Activated T-helper 17 cell treated with anti-CD3 and anti-CD28 coated beads, Interleukin-2, amount 50 U/mL, for 72 hours (primary cell): Measurements from ENCODE around the gene NUTM2B. TPM values are rescaled to one million over a fixed set of nuclear protein-coding genes. Genes with fewer than 3 reads are reported as not detected.
A peak's percentile ranks its signal among the peaks of the same experiment; 100 is the strongest.
"Not testable (repeated sequence)": the region's sequence is repeated elsewhere in the genome, so short reads cannot be mapped to it uniquely, and the experiment has no call there.

Source experiments
- ATAC-seq: fragments of 150-1000 bp; cut with Tn5 transposase; replicated peaks from 2 replicates; pipeline ENCODE4 v1.10.0; 2021; ENCODE audit warnings: mild to moderate bottlenecking, moderate library complexity
- H3K27ac Mint-ChIP-seq: one replicate; pipeline ENCODE4 v1.8.0; 2022; ENCODE audit warnings: mixed read lengths
- H3K27me3 Mint-ChIP-seq: one replicate; pipeline ENCODE4 v1.8.0; 2022; ENCODE audit warnings: mixed read lengths
- H3K36me3 Mint-ChIP-seq: one replicate; pipeline ENCODE4 v1.8.0; 2022; ENCODE audit warnings: low read depth, mild to moderate bottlenecking, mixed read lengths
- H3K4me1 Mint-ChIP-seq: one replicate; pipeline ENCODE4 v1.8.0; 2022; ENCODE audit warnings: mixed read lengths
- H3K4me3 Mint-ChIP-seq: one replicate; pipeline ENCODE4 v1.8.0; 2022; ENCODE audit warnings: mild to moderate bottlenecking, mixed read lengths
- H3K9me3 Mint-ChIP-seq: one replicate; pipeline ENCODE4 v1.8.0; 2022; ENCODE audit warnings: mixed read lengths
- total RNA-seq, 2 donors: library from RNA; stranded (reverse); gene quantifications; one replicate each; pipeline ENCODE4 v1.2.3, GENCODE V29; 2022

NUTM2B gene
- total RNA-seq, 2 donors from 2014 or later = 0.26 to 0.45 TPM

DNA sequence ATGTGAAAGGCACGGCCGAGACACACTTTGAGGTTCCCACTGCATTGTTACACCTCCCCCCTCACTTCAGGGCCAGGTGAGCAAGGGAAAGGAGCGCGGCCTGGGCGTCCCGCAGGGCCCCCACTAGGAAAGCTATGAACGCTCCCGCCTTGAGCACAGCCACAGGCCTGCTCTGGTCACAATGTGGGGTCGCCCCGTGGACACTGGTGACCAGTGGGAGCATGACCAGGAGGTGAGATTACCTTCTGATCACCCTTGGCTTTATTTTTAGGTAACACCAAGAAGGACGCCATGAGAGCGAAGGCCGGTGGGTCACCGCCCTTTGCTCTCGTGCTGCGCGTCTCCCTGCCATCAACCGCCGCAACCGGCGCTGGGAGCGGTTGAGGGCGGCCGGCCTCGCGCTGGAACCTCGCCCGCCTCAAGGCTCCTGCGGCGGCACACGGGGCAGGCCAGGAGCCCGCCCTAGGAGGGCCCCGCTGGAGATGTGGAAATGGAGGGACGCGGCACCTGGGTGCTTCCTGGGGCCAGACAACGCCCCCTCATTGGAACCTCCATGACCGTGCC is 2.6 kb upstream of the NUTM2B start:
- not testable (repeated sequence) for H3K27me3 Mint-ChIP-seq, H3K36me3 Mint-ChIP-seq, H3K4me3 Mint-ChIP-seq, H3K4me1 Mint-ChIP-seq, ATAC-seq, H3K27ac Mint-ChIP-seq, H3K9me3 Mint-ChIP-seq

DNA sequence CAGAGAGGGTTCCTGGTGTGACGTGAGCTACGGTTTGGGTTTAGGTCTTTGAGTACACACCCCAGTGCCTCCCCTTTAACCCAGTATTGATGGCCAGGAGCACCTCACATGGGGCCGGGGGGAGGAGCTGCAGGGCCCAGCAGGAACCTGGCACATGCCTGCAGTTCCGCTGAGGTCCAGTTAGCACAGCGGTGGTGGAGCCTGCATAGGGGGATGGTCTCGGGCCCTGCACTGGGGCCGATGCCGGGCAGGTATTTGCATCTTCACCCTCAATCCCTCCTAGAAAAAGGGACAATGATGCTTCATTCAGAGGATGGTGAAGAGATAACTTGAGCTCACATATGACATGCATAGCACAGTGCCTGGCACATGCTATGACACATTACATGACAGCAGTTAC is 4.0 kb downstream of the NUTM2B start:
- H3K9me3 Mint-ChIP-seq, H3K36me3 Mint-ChIP-seq, H3K4me3 Mint-ChIP-seq, H3K4me1 Mint-ChIP-seq, H3K27me3 Mint-ChIP-seq, H3K27ac Mint-ChIP-seq, ATAC-seq: not testable (repeated sequence)

DNA sequence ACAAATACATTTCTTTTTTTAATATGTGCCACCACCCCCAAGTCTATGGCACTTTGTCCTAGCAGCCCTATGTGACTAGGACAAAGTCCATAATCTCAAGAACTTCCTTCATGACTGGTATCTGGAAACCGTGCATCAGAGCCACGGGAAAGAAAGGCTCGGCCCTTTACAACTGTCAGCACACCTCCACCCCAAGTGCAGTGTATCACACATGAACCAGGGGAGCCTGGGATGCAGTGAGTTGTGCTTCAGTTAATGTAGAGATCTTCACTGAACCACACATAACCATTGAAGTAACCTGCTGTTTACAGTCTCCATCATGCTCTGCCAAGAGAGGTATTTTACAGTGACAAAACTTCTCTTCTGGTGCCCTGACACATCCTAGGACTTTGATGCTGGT is 11.9 kb downstream of the NUTM2B start:
- H3K36me3 Mint-ChIP-seq, H3K4me1 Mint-ChIP-seq, ATAC-seq, H3K27ac Mint-ChIP-seq, H3K4me3 Mint-ChIP-seq, H3K27me3 Mint-ChIP-seq, H3K9me3 Mint-ChIP-seq: not testable (repeated sequence)

DNA sequence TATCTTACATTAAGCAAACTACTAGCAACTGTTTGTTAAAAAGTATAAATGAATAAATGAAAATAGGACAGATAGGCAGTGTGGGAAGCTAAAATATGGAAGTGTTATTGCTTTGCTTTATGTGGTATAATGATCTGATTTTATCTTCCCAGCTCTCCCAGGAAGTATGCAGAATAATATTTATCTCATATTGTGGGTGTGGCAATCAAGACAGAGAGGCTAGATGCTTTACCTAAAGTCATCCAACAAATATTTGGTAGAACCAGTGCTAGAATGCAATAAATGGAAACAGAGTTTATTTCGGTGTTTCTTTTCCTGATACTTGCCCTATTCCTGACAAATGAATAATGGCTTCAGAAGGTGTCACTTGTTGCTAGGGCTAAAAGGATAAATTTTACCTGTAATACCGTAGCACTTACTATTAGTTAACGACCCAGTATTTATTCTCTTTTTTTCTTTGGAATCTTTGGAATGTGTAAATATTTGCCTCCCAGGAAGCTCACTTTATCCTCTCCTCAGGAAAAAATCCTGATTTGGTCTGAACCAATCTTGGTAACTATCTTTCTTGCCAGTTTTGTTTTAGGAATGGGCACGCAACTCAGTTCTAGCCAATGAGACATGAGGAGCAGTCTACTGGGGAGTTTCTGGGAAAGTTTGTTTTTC is 14.0 kb downstream of the NUTM2B start:
- H3K4me1 Mint-ChIP-seq, H3K4me3 Mint-ChIP-seq, H3K36me3 Mint-ChIP-seq, H3K27me3 Mint-ChIP-seq, ATAC-seq, H3K9me3 Mint-ChIP-seq, H3K27ac Mint-ChIP-seq: not testable (repeated sequence)

DNA sequence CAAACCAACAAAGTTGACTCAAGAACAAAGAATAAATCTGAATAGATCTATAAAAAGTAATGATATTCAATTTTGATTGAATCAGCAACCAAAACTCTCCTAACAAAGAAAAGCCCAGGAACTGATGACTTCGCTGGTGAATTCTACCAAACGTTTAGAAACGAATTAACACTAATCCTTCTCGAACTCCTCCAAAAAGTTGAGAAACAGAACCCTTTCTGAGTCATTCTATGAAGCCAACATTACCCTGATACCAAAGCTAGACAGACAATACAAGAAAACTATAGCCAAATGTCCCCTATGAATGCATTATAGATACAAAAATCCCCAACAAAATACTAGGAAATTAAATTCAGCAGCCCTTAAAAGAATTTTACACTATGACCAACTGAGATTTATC is 17.0 kb downstream of the NUTM2B start:
- not testable (repeated sequence) for H3K4me1 Mint-ChIP-seq, H3K36me3 Mint-ChIP-seq, H3K27me3 Mint-ChIP-seq, H3K9me3 Mint-ChIP-seq, H3K27ac Mint-ChIP-seq, H3K4me3 Mint-ChIP-seq
- peak; percentile 61 for ATAC-seq

DNA sequence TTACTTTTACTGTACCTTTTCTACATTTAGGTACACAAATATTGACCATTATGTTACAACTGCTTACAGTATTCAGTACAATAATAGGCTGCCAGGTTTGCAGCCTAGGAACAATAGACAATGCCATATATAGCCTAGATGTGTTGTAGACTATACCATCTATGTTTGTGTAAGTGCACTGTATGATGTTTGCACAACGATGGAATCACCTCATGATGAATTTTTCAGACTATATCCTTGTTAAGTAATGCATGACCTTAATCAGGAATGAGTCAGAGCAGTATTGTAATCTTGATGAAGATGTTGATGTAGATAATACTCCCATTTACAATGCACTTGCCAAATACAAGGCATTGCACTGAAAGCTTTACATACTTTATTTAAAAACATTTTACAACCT is 23.6 kb downstream of the NUTM2B start:
- not testable (repeated sequence) for ATAC-seq, H3K4me3 Mint-ChIP-seq, H3K4me1 Mint-ChIP-seq, H3K36me3 Mint-ChIP-seq, H3K27ac Mint-ChIP-seq, H3K9me3 Mint-ChIP-seq, H3K27me3 Mint-ChIP-seq

DNA sequence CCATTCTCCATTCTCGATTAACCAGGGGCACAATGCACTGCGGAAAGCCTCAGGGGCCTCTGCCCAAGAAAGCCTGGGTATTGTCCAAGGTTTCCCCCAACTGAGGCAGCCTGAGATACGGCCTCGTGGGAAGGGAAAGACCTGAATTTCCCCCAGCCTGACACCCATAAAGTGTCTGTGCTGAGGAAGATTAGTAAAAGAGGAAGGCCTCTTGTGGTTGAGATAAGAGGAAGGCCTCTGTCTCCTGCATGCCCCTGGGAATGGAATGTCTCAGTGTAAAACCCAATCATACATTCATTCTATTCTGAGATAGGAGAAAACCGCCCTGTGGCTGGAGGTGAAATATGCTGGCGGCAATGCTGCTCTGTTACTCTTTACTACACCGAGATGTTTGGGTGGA is 41.8 kb downstream of the NUTM2B start:
- H3K27me3 Mint-ChIP-seq, H3K27ac Mint-ChIP-seq, ATAC-seq, H3K9me3 Mint-ChIP-seq, H3K4me3 Mint-ChIP-seq, H3K4me1 Mint-ChIP-seq: not testable (repeated sequence)
- H3K36me3 Mint-ChIP-seq = peaks cover 15% of the 10 kb centered on the region

DNA sequence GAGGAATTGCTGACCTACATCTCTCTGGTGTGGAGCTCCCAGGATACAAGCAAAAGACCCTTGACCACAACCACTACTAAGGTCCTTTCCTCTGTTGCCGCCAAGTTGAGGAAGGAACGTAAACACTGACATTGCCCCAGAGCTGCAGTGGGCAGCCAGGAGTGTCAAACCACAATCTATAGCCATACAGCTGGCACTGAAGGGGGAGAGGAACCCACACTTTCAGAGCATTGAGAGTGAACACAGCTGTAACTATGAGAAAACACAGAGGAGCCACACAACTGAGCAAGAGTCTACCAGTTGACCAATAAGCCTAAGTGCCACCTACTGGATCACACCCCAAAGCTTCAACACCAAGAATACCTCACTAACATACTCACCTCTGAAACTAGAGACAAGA is 45.5 kb downstream of the NUTM2B start:
- not testable (repeated sequence) for H3K4me3 Mint-ChIP-seq, H3K27me3 Mint-ChIP-seq, ATAC-seq, H3K4me1 Mint-ChIP-seq, H3K27ac Mint-ChIP-seq, H3K9me3 Mint-ChIP-seq
- peaks cover 16% of the 10 kb centered on the region for H3K36me3 Mint-ChIP-seq

DNA sequence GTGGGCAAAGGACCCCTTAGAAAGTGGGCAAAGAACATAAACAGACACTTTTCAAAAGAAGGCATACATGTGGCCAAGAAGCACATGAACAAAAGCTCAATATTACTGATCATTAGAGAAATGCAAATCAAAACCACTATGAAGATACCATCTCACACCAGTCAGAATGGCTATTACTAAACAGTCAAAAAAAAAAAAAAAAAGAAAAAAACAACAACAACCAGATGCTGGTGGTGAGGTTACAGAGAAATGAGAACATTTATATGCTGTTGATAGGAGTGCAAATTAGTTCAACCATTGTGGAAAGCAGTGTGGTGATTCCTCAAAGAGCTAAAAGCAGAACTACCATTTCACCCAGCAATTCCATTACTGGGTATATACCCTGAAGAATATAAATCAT is 50.6 kb downstream of the NUTM2B start:
- H3K36me3 Mint-ChIP-seq = peaks cover 19% of the 10 kb centered on the region
- H3K9me3 Mint-ChIP-seq, H3K4me1 Mint-ChIP-seq, H3K27ac Mint-ChIP-seq, ATAC-seq, H3K4me3 Mint-ChIP-seq, H3K27me3 Mint-ChIP-seq: not testable (repeated sequence)

DNA sequence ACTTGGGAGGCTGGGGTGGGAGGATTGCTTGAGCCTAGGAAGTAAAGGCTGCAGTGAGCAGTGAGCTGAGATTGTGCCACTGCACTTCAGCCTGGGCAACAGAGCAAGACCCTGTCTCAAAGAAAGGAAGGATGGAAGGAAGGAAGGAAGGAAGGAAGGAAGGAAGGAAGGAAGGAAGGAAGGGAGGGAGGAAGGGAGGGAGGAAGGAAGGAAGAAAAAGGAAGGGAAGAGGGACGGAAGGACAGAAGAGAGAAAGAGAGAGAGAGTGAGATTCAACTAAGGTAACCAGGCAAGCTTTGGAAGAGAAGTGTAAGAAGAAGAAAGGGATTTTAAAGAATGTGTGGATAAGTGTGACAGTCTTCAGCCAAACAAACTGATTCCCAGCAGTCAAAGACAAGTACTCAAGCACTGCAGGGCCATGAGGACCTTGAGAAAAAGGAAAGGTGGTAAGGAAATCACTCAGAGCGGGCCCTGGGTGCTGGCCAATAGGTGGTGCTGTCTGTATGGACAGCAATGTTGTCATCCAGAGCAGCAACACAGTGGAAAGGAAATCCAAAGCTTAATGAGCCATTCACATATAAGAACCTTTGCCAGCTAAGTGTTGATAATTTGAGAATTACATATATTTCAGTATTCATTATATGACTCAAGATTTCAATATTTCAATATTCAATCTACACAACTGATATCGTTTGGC is 55.4 kb downstream of the NUTM2B start:
- H3K4me3 Mint-ChIP-seq, H3K27me3 Mint-ChIP-seq, H3K4me1 Mint-ChIP-seq, H3K9me3 Mint-ChIP-seq, ATAC-seq, H3K27ac Mint-ChIP-seq: not testable (repeated sequence)
- H3K36me3 Mint-ChIP-seq = peaks cover 31% of the 10 kb centered on the region

Other genes with a start within 250 kb of the NUTM2B start
- gene EIF5AL1, start 190.7 kb upstream of the NUTM2B start, total RNA-seq = under 1 TPM in 1 of 2 donors, not detected in 1; 0.26 TPM
- gene SFTPA2, start 142.8 kb upstream of the NUTM2B start, total RNA-seq = not detected
- gene SFTPA1, start 92.3 kb upstream of the NUTM2B start, total RNA-seq = under 1 TPM in 1 of 2 donors, not detected in 1; 0.11 TPM
- under 1 TPM in 1 of 2 donors, not detected in 1; 0.28 TPM for gene NUTM2E, start 123.5 kb downstream of the NUTM2B start, total RNA-seq
- gene SFTPD, start 245.9 kb downstream of the NUTM2B start, total RNA-seq = not detected